ENCODE measurements around the gene SNRNP48.

DNA sequence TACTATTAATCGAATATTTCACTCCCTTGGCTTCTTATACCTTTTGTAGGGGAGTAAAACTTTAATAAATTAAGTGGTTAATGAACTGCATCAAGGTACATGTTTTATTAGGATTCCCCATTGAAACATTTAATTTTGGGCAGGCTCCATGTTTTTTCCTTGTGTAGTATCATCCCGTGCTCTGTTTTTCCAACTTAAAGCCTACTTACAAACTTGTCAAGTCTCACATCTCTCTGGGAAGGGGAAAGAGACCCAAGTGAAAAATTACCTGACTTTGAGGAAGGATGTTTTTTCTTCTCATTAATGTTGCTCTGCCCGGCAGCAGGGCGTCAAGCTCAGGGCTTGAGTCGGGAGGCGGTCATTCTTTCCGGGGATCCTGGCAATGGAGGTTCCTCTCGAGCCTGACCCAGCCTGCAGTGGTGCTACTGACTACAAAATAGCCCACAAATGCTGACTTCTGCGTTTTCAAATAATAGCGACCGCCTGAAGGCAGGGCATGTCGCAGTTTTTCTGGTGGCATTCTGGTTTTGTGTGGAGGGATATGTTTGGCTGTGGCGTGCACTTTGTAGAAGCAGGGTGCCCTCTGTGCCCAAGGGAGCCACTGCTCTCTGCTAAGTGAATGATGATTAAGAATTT is 46.1 kb upstream of the SNRNP48 start:
- TF ChIP-seq POLR2A (IDR thresholded peaks at IDR 0.05; ENCODE audit: low read depth, low read length): no peak
- TF ChIP-seq TAF1 (IDR thresholded peaks at IDR 0.05; ENCODE audit: low read depth, low read length): no peak

Measured in GM12891 (cell line).